ENCODE measurements around the gene MYOM3. TPM values are rescaled to one million over a fixed set of nuclear protein-coding genes. Genes with fewer than 3 reads are reported as not detected.

The MYOM3 gene
- total RNA-seq, 2 donors from 2014 or later = 0.83 to 1.2 TPM

DNA sequence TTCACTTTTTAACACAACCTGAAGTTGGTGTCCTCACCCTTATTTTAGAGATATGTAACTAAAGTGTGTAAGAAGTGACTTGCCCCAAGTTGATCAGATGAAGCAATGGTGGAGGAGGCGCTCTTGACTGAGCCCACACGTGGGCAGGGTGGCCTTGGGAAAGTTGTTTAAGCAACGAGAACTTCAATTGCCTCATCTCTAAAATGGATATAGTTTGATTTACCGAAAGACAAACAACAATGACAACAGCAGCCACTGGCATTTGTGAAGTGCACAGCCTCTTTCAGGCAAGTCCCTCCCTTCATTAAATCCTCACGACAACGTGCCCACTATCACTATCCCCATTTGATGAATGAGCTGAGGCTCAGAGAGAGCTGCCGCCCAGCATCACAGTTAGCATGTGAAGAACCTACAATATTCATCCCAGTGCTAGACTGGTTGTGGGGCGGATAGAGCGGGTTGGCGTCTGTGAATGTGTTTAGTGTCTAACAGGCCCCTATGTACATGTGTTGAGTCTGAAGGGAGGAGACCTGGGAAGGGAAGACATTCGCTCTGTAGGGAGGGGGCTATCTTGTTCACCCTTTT lies 28.0 kb upstream of the MYOM3 start:
- intact Hi-C loops (cut with DNase I) = no loop called here
- peak; percentile 52 for DNase-seq (ENCODE audit: low spot score)

DNA sequence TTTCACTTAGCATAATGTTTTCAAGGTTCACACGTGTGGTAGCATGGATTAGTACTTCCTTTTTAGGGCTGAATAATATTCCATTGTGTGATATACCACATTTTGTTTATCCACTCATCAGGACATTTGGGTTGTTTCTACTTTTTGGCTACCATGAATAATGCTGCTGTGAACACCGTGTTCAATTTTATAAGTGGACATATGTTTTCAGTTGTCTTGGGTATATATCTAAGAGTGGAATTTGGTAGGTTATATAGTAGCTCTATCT lies 27.2 kb upstream of the MYOM3 start:
- DNase-seq (ENCODE audit: low spot score) = no peak
- intact Hi-C loops (cut with DNase I) = no loop called here

DNA sequence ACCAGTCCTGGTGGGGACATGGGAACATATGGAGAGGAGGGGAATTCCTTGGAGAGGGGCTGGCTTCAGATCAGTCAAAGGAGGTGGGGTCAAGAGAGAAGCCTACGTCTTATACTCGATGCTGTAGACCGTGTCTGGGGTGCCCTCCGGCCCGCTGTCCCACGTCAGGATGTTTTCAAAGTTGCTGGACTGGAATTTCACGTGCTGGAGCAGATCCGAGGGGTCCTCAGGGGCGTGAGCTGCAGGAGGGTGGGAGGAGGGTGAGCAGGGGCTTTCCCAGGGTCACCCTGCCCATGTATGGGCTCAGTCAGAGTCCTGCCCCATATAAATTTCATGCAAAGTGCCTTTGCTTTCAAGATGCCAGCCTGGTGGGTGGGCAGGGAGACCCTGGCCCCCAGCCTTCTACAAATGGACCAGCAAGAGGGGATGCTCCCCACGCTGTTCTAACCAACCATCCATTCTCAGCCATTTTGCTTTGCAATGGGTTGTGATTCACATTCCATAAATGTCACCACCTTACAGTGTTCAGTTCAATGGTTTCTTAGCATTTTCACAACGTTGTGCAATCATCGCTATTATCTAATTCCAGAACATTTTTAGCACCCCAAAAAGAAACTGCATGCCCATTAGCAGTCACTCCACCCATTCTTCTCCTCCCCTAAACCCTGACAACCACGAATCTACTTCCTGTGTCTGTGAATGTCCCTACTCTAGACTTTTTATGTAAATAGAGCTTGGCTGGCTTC lies 26.7 kb upstream of the MYOM3 start:
- intact Hi-C loops (cut with DNase I) = no loop called here

DNA sequence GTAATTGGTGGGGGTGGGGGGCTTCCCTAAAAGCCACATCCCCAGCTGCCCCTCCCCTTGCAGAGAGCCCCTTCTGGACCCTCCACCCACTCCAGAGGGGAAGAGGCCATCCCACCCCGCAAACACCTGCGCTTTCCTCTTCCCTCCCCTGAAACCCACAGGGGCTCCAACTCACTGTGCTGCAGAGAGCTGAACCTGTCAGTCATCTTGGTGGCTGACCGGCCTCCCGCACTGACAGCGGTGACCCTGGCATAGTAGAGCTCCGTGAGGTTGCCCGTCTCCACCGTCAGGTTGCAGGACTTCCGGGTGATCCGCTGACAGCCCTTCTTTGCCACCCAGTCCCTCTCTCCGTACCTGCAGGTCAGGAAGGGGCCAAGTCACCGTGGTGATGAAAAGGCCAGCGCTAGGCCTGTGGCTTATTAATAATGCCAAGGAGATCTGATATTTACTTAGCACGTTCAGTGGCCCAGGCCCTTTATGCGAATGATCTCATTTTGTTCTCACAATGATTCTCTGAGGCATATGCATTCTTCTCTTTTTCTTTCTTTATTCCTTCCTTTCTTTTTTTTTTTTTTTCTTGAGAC lies 25.1 kb upstream of the MYOM3 start:
- intact Hi-C loops (cut with DNase I) = no loop called here
- DNase-seq (ENCODE audit: low spot score) = peak; percentile 45

More for the DNA sequence above, 26.7 kb upstream of the MYOM3 start:
- DNase-seq (ENCODE audit: low spot score) = peak; percentile 26

DNA sequence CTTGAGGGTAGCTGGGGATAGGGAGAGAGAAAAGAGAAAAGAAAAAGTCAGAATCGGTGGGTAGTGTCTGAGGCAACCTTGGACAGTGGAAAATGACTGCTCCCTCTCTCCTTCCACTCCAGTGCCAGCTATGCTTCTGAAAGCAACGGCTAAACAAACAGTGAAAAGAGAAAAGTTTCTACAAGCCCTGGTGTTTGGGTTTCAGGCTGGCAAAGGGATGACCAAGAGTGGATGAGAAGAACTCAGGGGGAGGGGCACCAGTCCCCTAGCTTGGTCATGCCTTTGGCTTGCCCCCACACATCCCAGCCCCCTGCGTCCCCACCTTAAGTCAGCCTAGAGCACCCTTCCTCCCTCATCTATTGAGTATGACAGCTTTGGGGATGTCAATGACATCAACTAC lies 22.4 kb upstream of the MYOM3 start:
- DNase-seq (ENCODE audit: low spot score) = peak; percentile 11
- intact Hi-C loops (cut with DNase I) = no loop called here

DNA sequence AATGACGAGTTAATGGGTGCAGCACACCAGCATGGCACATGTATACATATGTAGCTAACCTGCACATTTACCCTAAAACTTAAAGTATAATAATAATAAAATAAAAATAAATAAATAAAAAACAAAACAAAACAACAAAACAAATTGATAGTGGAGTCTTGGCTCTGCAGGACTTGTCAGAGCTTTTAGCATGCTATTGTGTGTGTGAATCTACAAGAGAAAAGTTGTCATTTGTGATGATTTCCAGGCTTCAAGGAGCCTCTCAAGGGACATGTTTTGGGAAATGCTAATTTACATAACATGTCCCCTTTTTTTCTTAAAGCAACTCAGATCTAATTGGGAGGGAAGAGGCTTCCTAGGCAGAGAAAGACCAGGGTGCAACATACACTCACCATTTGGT lies 21.9 kb upstream of the MYOM3 start:
- intact Hi-C loops (cut with DNase I) = no loop called here
- no peak for DNase-seq (ENCODE audit: low spot score)

DNA sequence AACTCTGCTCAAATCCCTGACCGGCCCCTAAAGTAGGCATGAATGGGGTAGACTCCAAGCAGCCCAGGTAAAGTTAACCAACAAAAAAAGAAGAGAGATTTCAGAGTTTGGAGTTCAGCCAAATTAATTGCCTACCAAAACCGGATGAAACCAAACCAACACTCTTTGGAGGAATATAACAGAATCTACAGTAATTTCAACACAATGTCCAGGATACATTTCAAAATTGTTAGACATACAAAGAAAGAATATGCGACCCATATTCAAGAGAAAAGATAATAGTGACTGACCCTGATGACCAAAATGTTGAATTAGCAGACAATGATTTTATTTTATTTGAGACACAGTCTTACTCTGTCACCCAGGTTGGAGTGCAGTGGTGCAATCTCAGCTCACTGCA lies 18.4 kb upstream of the MYOM3 start:
- no peak for DNase-seq (ENCODE audit: low spot score)
- intact Hi-C loops (cut with DNase I) = no loop called here

DNA sequence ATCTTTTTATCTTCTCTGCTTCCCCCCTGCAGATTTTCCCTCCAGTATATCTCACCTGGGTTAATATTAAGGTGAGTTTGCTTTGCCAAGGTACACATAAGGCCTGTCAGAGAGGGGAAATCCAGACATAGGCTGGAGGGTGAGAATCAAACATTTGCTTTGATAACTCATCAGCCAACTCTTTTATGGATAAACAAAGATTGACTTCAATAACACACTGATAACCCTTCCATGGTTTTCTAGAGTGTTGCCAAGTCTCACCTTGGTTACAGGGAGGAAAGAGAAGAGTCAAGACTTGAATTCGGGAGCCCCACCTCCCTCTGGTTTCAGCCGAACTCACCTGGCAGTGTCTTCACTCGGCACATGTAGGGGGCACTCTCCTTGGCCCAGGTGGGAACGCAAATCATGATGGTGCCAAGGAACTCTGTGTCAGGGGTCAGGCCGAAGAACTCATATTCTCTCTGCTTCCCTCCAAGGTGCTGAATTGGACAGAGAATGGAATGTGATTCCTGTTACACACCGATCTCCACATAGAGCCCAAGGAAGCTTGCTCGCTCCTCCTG lies 15.9 kb upstream of the MYOM3 start:
- DNase-seq (ENCODE audit: low spot score) = peak; percentile 53
- intact Hi-C loops (cut with DNase I) = no loop called here

DNA sequence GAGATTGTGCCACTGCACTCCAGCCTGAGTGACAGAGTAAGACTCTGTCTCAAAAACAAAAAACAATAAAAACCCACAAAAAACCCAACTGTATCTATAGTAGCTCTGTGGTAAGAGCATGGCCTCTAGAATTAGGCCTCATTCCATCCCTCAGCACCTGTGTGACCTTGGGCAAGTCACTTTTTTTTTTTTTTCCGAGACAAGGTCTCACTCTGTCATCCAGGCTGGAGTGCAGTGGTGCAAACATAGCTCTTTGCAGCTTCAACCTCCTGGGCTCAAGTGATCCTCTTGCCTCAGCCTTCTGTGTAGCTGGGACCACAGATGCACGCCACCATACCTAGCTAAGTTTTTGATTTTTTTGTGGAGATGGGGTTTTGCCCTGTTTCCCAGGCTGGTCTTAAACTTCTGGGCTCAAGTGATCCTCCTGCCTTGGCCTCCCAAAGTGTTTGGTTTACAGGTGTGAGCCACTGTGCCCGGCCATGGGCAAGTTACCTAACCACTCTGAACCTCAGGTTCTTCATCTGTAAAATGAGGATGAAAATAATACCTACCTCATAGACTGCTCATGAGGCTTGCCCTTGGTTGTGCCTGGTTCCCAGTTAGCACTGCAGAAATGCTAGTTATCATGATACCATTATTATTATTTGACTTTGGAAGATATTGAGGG lies 15.3 kb upstream of the MYOM3 start:
- peak; percentile 26 for DNase-seq (ENCODE audit: low spot score)
- intact Hi-C loops (cut with DNase I) = no loop called here

DNA sequence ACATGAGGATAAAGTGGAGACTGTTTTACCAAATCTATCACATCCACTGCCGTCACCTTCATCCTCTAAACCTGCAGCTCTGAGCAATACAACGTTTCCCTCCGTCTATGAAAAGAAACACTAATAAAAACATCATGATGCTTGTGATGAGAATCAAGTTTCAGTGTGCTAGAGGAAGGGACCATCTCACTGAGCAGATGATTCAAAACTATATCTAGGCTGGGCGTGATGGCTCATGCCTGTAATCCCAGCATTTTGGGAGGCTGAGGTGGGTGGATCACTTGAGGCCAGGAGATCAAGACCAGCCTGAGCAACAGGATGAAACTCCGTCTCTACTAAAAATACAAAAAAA lies 14.7 kb upstream of the MYOM3 start:
- no peak for DNase-seq (ENCODE audit: low spot score)

DNA sequence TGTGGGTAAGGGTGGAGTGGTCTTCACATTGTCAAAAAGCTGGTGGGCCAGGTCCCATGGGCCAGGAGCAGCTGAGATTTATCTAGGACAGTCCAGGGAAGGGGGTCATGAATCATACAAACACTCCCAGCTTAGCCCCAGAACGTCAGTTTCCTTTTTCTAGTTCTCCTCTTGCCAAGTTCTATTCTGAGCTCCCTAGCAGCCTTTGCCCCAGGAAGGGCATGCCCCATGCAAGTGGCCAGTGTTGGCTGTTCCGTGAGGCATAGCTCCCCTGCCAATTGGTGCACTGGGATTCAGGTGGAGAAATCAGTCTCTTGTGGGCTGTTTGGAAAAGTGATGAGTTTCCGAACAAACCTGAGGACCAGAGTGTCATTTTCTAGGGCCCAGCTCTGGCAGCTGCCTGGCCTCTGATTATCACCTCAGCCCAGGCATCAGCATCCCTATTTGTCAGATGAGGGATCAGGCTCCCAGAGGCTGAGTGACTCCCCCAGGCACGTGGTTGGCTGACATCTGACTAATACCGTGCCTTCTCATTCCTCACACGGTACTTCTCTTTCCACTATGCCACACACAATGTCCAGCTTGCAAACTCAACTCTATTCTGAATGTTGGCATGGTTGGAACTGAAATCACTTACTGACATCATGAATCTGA lies 14.2 kb upstream of the MYOM3 start:
- peak; percentile 56 for DNase-seq (ENCODE audit: low spot score)
- intact Hi-C loops (cut with DNase I) = no loop called here

More for the DNA sequence above, 14.7 kb upstream of the MYOM3 start:
- intact Hi-C loops (cut with DNase I) = no loop called here

DNA sequence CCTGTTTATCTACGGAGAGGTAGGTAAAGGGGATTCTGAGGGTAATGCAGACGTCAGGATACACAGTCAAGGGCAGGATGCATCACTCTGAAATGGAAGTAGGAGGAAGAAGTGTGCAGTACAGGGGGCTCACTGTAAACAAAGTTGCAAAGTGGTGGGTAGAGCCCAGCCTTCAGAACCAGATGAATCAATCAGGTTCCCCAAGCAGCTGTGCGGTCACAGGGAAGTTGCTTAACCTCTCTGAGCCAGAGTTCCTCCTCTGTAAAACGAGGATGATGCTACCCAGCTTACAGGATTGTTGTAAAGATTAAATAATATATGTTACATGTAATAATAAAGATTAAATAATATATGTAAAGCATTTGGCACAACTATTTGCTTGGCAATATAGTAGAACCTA lies 13.5 kb upstream of the MYOM3 start:
- intact Hi-C loops (cut with DNase I) = no loop called here
- no peak for DNase-seq (ENCODE audit: low spot score)

DNA sequence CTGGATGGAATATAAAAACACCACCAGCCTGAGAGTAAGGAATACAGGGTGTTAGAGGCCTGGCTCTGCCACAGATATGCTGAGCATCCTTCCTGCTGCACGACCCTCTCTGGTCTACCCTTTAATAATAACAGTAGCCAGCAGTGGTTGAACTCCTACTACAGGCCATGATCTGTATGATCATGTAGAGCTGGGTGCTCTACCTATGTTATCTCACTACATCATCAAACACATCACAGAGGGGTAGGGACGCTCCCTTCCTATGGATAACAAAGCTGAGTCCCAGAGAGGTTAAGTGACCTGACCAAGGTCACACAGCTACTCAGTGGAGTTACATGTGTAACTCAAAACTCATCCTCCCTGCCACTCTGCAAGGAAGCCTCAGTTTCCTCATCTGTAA lies 13.0 kb upstream of the MYOM3 start:
- intact Hi-C loops (cut with DNase I) = no loop called here
- no peak for DNase-seq (ENCODE audit: low spot score)

DNA sequence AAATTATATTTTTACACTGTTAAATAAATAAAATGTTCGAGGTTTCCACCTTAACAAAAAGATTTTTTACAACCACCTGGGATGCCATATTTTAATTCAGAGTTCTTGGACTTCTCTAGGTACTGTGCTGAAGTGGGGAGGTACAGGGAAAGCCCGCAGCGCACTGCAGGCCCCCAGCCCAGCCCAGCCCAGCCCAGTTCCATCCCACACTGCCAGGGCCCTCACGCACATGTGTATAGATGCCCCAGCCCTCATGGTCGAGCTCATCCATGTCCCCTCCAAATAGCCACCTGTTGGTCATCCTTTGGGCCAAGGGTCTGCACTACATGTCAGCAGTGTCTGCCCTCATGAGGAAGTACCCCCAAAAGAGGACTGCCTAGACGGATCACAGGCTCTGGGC lies 11.7 kb upstream of the MYOM3 start:
- intact Hi-C loops (cut with DNase I) = no loop called here
- DNase-seq (ENCODE audit: low spot score) = peak; percentile 44

DNA sequence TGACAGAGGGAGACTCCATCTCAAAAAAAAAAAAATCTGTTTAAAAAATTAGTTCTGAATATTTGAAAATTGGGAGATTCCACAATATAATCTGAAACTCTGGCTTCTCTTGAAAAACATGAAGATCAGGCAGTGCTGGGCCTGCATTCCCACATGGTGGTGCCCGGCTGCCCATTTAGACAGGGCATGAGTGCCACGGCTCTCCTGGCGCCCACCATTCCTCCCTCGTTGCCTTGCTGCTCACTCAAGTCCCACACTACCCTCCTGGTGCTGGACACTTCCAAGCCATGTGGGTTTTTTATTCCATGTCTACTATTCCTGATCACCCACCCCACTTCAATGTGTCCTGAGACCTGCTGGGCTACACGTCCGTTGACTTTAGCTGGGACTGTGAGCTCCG lies 10.8 kb upstream of the MYOM3 start:
- DNase-seq (ENCODE audit: low spot score) = peak; percentile 66
- intact Hi-C loops (cut with DNase I) = no loop called here

DNA sequence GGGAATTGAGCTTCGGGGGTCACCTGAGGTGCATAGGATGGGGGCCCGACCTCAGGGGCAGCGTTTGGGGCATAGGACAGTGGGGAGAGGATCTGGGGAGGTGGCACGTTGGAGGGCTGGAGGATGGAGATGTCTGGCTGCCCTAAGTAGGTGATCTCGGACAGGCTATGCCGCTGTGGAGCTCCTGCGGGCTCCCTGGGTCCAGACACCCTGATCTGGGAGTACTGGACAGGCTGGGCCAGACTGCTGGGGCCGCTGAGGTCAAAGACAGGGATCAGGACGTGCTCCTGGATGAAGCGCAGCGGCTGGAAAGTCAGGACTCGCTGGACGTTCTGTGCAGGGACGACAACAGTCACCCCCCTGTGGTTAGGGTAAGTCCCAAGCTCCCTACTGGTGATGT lies 9.5 kb upstream of the MYOM3 start:
- intact Hi-C loops (cut with DNase I) = no loop called here
- DNase-seq (ENCODE audit: low spot score) = peak; percentile 67

DNA sequence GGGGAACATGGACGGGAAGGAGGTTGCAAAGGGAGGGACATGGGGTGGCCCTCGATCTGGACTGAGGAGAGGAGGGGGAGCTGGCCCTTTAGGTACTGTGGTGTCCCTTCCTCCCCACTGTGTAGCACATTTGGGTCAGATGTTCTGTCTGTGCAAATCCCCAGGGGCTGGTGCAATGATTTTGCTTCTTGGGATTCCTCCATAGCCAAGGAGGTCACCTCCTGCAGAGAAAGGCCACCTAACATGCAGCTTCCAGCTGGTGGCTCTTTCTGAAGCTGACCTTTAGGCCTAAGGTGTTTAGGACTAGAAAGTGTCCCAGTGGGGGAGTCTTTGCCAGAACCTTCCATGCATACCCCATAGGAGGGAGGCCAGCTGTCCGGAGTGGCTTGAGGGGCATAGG lies 9.0 kb upstream of the MYOM3 start:
- intact Hi-C loops (cut with DNase I) = no loop called here
- DNase-seq (ENCODE audit: low spot score) = no peak

DNA sequence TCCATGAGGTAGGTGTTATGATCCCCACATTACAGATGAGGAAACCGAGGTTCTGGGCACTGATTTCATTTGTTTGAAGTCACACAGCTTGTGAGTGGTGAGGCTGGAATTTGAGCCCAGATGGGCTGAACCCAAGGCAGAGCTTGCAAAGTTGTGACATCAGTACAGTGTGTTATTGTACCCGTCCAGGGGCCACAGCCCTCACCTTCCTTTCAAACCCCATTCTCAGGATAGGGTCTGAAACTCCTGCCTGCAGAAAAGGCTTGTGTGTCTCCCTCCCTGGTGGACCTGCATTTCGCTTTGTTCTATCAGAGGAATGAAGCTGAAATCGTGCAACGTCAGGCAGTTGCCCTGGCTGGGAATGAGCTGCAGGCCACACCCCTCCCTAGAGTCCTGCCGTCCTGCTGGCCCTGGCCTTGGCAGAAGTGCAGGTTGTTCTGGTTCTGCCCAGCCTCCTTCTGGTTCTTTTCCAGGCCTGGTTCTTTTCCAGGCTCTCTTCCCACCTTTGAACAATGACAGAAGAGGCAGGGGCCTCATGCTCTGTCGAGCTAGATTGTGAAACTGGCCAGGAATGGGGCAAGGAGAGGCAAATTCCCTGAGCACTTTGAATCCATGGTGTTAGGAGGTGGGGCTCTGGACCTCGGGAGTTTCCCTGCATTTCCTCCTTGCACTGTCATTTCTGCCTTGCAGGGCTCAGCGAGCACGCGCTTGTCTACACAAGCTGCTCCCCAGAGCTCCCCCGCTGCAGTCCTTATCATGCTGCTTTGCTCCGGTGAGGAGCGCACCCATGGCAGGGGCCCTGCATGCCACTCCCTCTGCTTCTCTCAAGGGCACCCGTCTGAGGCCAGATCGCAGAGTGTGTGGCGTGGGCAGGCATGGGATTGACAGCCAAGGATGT lies 8.2 kb upstream of the MYOM3 start:
- DNase-seq (ENCODE audit: low spot score) = peak; percentile 80
- intact Hi-C loops (cut with DNase I) = no loop called here

DNA sequence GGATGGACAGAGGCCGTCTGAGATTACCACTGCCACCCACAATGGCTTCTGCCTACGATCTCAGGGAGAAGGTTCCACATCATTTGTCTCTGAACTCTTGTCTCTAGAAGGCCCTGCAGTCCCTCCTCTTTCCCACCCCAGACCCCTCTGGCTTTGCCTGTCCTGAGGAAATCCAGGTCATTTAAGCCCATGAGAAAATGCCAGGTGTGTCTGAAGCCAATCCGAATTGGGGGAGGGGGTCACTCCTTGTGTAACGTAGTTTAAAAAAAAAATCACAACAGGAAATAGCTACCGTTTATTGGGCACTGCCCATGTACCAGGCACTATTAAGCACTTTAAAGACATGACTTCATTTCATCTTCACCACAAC lies 7.5 kb upstream of the MYOM3 start:
- DNase-seq (ENCODE audit: low spot score) = no peak
- intact Hi-C loops (cut with DNase I) = no loop called here
